ENCODE measurements around the gene RAD51B.

Gene RAD51B

GRCh38 chr14:68167383-68168087 lies 348.0 kb downstream of the RAD51B start:
- no peaks in the 10 kb centered on the region for H3K36me3 ChIP-seq
- no peak for TF ChIP-seq Cebpa-rat (IDR thresholded peaks at IDR 0.05)
- H3K4me1 ChIP-seq: no peaks in the 10 kb centered on the region
- no peak overlapping the region for H3K4me3 ChIP-seq
- H3K27ac ChIP-seq: no peak overlapping the region
- H3K27me3 ChIP-seq: no peaks in the 10 kb centered on the region
- no peak overlapping the region for H3K9ac ChIP-seq
- no peaks in the 10 kb centered on the region for H3K9me3 ChIP-seq (replicated peaks in 1 of 11)
- no peaks in the 10 kb centered on the region for H4K20me1 ChIP-seq
- H3K4me2 ChIP-seq: no peak overlapping the region

- no peaks in the 10 kb centered on the region for H3K27me3 ChIP-seq
- H3K9me3 ChIP-seq (replicated peaks in 1 of 11): no peaks in the 10 kb centered on the region
- H4K20me1 ChIP-seq: no peaks in the 10 kb centered on the region
- H3K4me2 ChIP-seq: no peak overlapping the region
- H3K36me3 ChIP-seq: no peaks in the 10 kb centered on the region
- H3K27ac ChIP-seq: no peak overlapping the region
- no peak overlapping the region for H3K4me3 ChIP-seq
- no peak for TF ChIP-seq Cebpa-rat (IDR thresholded peaks at IDR 0.05)
- H3K9ac ChIP-seq: no peak overlapping the region
- H3K4me1 ChIP-seq: no peaks in the 10 kb centered on the region
Measured at GRCh38 chr14:68168460-68169109, 349.0 kb downstream of the RAD51B start.

- no peak for TF ChIP-seq Cebpa-rat (IDR thresholded peaks at IDR 0.05)
- Histone ChIP-seq H3K9me3 (replicated peaks in 1 of 11) (no peaks in the 10 kb centered on the region), H3K9ac (no peak overlapping the region), H4K20me1 (no peaks in the 10 kb centered on the region), H3K4me1 (no peaks in the 10 kb centered on the region), H3K27me3 (no peaks in the 10 kb centered on the region), H3K27ac (no peak overlapping the region), H3K4me3 (no peak overlapping the region), H3K36me3 (no peaks in the 10 kb centered on the region), H3K4me2 (no peak overlapping the region)
Measured at GRCh38 chr14:68172216-68172615, 352.6 kb downstream of the RAD51B start.

- Histone ChIP-seq H3K27ac (no peak overlapping the region), H3K4me2 (no peak overlapping the region), H3K4me1 (no peaks in the 10 kb centered on the region), H3K9me3 (replicated peaks in 1 of 11) (no peaks in the 10 kb centered on the region), H3K9ac (no peak overlapping the region), H3K36me3 (no peaks in the 10 kb centered on the region), H4K20me1 (no peaks in the 10 kb centered on the region), H3K27me3 (no peaks in the 10 kb centered on the region), H3K4me3 (no peak overlapping the region)
- no peak for TF ChIP-seq Cebpa-rat (IDR thresholded peaks at IDR 0.05)
Measured at GRCh38 chr14:68172627-68173026, 353.0 kb downstream of the RAD51B start.

- no peak for TF ChIP-seq Cebpa-rat (IDR thresholded peaks at IDR 0.05)
- no peaks in the 10 kb centered on the region for H3K9me3 ChIP-seq (replicated peaks in 1 of 11)
- no peak overlapping the region for H3K27ac ChIP-seq
Measured at GRCh38 chr14:68173227-68173972, 353.8 kb downstream of the RAD51B start.

DNA sequence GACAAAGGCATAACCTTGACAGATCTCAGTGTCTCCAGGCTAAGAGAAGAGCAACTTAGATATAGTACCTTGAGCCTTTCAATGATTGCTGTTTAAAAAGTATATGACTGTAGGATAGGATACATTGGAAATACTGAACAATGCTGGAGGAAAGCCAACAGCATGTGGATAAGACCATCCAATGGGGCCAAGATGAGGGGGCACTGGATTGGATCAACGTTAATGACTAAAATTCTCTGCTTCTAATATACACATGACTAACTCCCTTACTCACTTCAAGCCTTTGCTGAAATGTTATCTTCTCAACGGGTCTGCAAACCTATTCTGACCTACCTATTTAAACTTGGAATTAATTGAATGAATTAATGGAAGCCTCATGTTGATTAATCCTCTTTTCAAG lies 354.9 kb downstream of the RAD51B start:
- H3K4me3 ChIP-seq: no peak overlapping the region
- TF ChIP-seq Cebpa-rat (IDR thresholded peaks at IDR 0.05): no peak
- H3K4me1 ChIP-seq: no peaks in the 10 kb centered on the region
- no peak overlapping the region for H3K4me2 ChIP-seq
- no peaks in the 10 kb centered on the region for H3K27me3 ChIP-seq
- no peaks in the 10 kb centered on the region for H4K20me1 ChIP-seq
- H3K27ac ChIP-seq: no peak overlapping the region
- H3K9me3 ChIP-seq (replicated peaks in 1 of 11): no peaks in the 10 kb centered on the region
- no peaks in the 10 kb centered on the region for H3K36me3 ChIP-seq
- H3K9ac ChIP-seq: no peak overlapping the region

More at GRCh38 chr14:68173227-68173972, 353.8 kb downstream of the RAD51B start:
- Histone ChIP-seq H3K4me3 (no peak overlapping the region), H3K27me3 (no peaks in the 10 kb centered on the region), H3K9ac (no peak overlapping the region), H3K4me1 (no peaks in the 10 kb centered on the region), H3K36me3 (no peaks in the 10 kb centered on the region), H3K4me2 (no peak overlapping the region), H4K20me1 (no peaks in the 10 kb centered on the region)

DNA sequence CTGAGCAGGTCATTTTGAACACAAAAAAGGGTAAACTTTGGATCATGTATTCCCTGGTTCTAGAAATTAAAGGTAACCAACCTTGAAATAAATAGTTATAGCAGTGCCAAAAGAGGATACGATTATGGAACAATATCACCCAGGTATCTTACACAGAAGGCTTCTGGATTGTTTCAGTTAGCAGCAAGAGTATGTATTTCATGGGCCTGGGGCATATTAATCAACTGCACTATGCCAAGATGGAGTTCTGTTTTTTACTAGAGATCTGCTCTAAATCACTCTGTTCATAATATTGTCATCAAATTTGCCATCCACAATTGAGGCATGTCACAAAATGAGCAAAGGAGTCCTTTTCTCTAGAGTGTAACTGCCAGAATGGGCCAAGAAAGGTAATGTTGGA lies 357.1 kb downstream of the RAD51B start:
- H3K36me3 ChIP-seq: no peaks in the 10 kb centered on the region
- TF ChIP-seq Cebpa-rat (IDR thresholded peaks at IDR 0.05): no peak
- no peaks in the 10 kb centered on the region for H3K9me3 ChIP-seq (replicated peaks in 1 of 11)
- H3K27me3 ChIP-seq: no peaks in the 10 kb centered on the region
- H3K4me2 ChIP-seq: no peak overlapping the region
- no peak overlapping the region for H3K27ac ChIP-seq
- H3K4me3 ChIP-seq: no peak overlapping the region
- H3K4me1 ChIP-seq: 0 out of 20 replicates have a peak, but pooled peaks cover 0 to 5% (median 0%) of the 10 kb centered on the region in 10 experiments
- H4K20me1 ChIP-seq: no peaks in the 10 kb centered on the region
- H3K9ac ChIP-seq: no peak overlapping the region

GRCh38 chr14:68177728-68178127 lies 358.1 kb downstream of the RAD51B start:
- H3K4me1 ChIP-seq: 0 out of 20 replicates have a peak, but pooled peaks cover 0 to 8% (median 0%) of the 10 kb centered on the region in 10 experiments
- no peak overlapping the region for H3K4me2 ChIP-seq
- H3K4me3 ChIP-seq: no peak overlapping the region
- H3K36me3 ChIP-seq: no peaks in the 10 kb centered on the region
- no peak overlapping the region for H3K27ac ChIP-seq
- TF ChIP-seq Cebpa-rat (IDR thresholded peaks at IDR 0.05): no peak
- H3K9me3 ChIP-seq (replicated peaks in 1 of 11): no peaks in the 10 kb centered on the region
- H3K9ac ChIP-seq: no peak overlapping the region
- H4K20me1 ChIP-seq: no peaks in the 10 kb centered on the region
- no peaks in the 10 kb centered on the region for H3K27me3 ChIP-seq

- H4K20me1 ChIP-seq: no peaks in the 10 kb centered on the region
- H3K27me3 ChIP-seq: no peaks in the 10 kb centered on the region
- H3K4me2 ChIP-seq: no peak overlapping the region
- H3K9ac ChIP-seq: no peak overlapping the region
- no peaks in the 10 kb centered on the region for H3K36me3 ChIP-seq
- H3K27ac ChIP-seq: no peak overlapping the region
- H3K4me3 ChIP-seq: no peak overlapping the region
- no peaks in the 10 kb centered on the region for H3K9me3 ChIP-seq (replicated peaks in 1 of 11)
- TF ChIP-seq Cebpa-rat (IDR thresholded peaks at IDR 0.05): no peak
- H3K4me1 ChIP-seq: 0 out of 20 replicates have a peak, but pooled peaks cover 0 to 8% (median 0%) of the 10 kb centered on the region in 10 experiments
Measured at GRCh38 chr14:68178282-68178681, 358.7 kb downstream of the RAD51B start.
